GM23338 (cell line): ENCODE results near the gene FIBP. TPM values are rescaled to one million over a fixed set of nuclear protein-coding genes. Genes with fewer than 3 reads are reported as not detected.

ENCODE experiments used
- ATAC-seq: fragments of 200-7000 bp; cut with Tn5 transposase; 3 replicates; pipeline ENCODE4 v1.9.1; 2020
- DNase-seq: peaks from one replicate; pipeline ENCODE4 v3.0.0-alpha.2; 2015; ENCODE audit warnings: low spot score
- H2AFZ ChIP-seq: fragments of 200-600 bp; sonication (generic); 2 replicates; pipeline ENCODE4 v1.8.0; 2016; ENCODE audit warnings: antibody characterized with exemption, mild to moderate bottlenecking, moderate library complexity
- H3F3A ChIP-seq: fragments of 200-600 bp; sonication (generic); replicated peaks from 2 replicates; pipeline ENCODE4 v1.8.0; 2017; ENCODE audit warnings: antibody characterized with exemption, mixed run types, low read depth
- H3K27ac ChIP-seq: fragments of 200-600 bp; sonication (generic); 2 replicates; pipeline ENCODE4 v1.6.1; 2016; ENCODE audit warnings: low read depth
- H3K27me3 ChIP-seq: fragments of 200-600 bp; sonication (generic); 2 replicates; pipeline ENCODE4 v1.8.0; 2016; ENCODE audit warnings: mild to moderate bottlenecking, mixed run types, moderate library complexity; ENCODE audit not compliant: insufficient read depth
- H3K36me3 ChIP-seq: fragments of 200-600 bp; sonication (generic); 2 replicates; pipeline ENCODE4 v1.8.0; 2016; ENCODE audit warnings: mild to moderate bottlenecking; ENCODE audit not compliant: insufficient read depth
- H3K4me1 ChIP-seq: fragments of 200-600 bp; sonication (generic); 2 replicates; pipeline ENCODE4 v1.8.0; 2016; ENCODE audit warnings: mild to moderate bottlenecking, moderate library complexity; ENCODE audit not compliant: insufficient read depth
- H3K4me2 ChIP-seq: fragments of 200-600 bp; sonication (generic); 2 replicates; pipeline ENCODE4 v1.7.1; 2017; ENCODE audit warnings: mixed run types
- H3K4me3 ChIP-seq: fragments of 200-600 bp; sonication (generic); 2 replicates; pipeline ENCODE4 v1.6.1; 2016; ENCODE audit warnings: mixed run types
- H3K79me2 ChIP-seq: fragments of 200-600 bp; sonication (generic); replicated peaks from 2 replicates; pipeline ENCODE4 v1.8.0; 2017; ENCODE audit warnings: mild to moderate bottlenecking; ENCODE audit not compliant: insufficient read depth
- H3K9me2 ChIP-seq: fragments of 200-600 bp; sonication (generic); 2 replicates; pipeline ENCODE4 v1.8.0; 2017; ENCODE audit not compliant: insufficient read depth
- H4K20me1 ChIP-seq: fragments of 200-600 bp; sonication (generic); replicated peaks from 2 replicates; pipeline ENCODE4 v1.8.0; 2017; ENCODE audit warnings: mild to moderate bottlenecking; ENCODE audit not compliant: insufficient read depth
- H3K27ac Mint-ChIP-seq: 2 replicates; pipeline ENCODE4 v1.8.0; 2020; ENCODE audit warnings: inconsistent platforms, mild to moderate bottlenecking, moderate library complexity, mixed read lengths
- H3K27me3 Mint-ChIP-seq: 3 replicates; pipeline ENCODE4 v1.8.0; 2022; ENCODE audit warnings: low read depth, mild to moderate bottlenecking, moderate library complexity, mixed read lengths, inconsistent platforms; ENCODE audit not compliant: insufficient read depth, poor library complexity
- H3K36me3 Mint-ChIP-seq: 3 replicates; pipeline ENCODE4 v1.8.0; 2021; ENCODE audit warnings: low read depth, mild to moderate bottlenecking, inconsistent platforms, moderate library complexity, mixed read lengths
- H3K4me1 Mint-ChIP-seq: 3 replicates; pipeline ENCODE4 v1.8.0; 2020; ENCODE audit warnings: mild to moderate bottlenecking, inconsistent platforms, mixed read lengths
- H3K4me3 Mint-ChIP-seq: 3 replicates; pipeline ENCODE4 v1.8.0; 2021; ENCODE audit warnings: moderate library complexity, mild to moderate bottlenecking, inconsistent platforms, mixed read lengths
- H3K9me3 Mint-ChIP-seq: 3 replicates; pipeline ENCODE4 v1.8.0; 2020; ENCODE audit warnings: moderate library complexity, mild to moderate bottlenecking, inconsistent platforms, mixed read lengths
- ETS1 ChIP-seq: IDR thresholded peaks from 2 replicates; pipeline ENCODE4 v1.6.1; 2016; ENCODE audit warnings: antibody characterized with exemption
- EZH2 ChIP-seq: fragments of 200-600 bp; sonication (generic); IDR thresholded peaks from one replicate; pipeline ENCODE4 v1.8.0; 2017; ENCODE audit warnings: antibody characterized with exemption, mild to moderate bottlenecking, low read depth; ENCODE audit not compliant: unreplicated experiment
- EZH2phosphoT487 ChIP-seq: fragments of 200-600 bp; sonication (generic); IDR thresholded peaks from one replicate; pipeline ENCODE4 v1.8.1; 2018; ENCODE audit warnings: antibody characterized with exemption; ENCODE audit not compliant: unreplicated experiment
- JUNB ChIP-seq: IDR thresholded peaks from one replicate; pipeline ENCODE4 v1.6.1; 2016; ENCODE audit warnings: antibody characterized with exemption; ENCODE audit not compliant: unreplicated experiment
- POLR2AphosphoS5 ChIP-seq: IDR thresholded peaks from 2 replicates; pipeline ENCODE4 v1.6.1; 2016; ENCODE audit warnings: antibody characterized with exemption, low read depth
- REST ChIP-seq: IDR thresholded peaks from one replicate; pipeline ENCODE4 v1.6.1; 2018; ENCODE audit warnings: antibody characterized with exemption; ENCODE audit not compliant: unreplicated experiment
- ZNF114 ChIP-seq: fragments of 250-450 bp; sonication (Bioruptor Pico); IDR thresholded peaks from 2 replicates; pipeline ENCODE4 v1.5.0; 2020; ENCODE audit warnings: mild to moderate bottlenecking, moderate library complexity
- polyA plus RNA-seq: library from polyadenylated mRNA; unstranded; fragments of >200 nt; fragmentation: Nextera tagmentation; extraction: Ambion mirVana; gene quantifications from 2 replicates; pipeline ENCODE4 v1.2.1, GENCODE V29; 2016
- total RNA-seq: library from RNA; depleted of rRNA; stranded (reverse); fragments of >200 nt; shearing (Covaris generic); gene quantifications from 2 replicates; pipeline ENCODE4 v1.2.3, GENCODE V29; 2014
- TF ChIP-seq, protein P1 (sequence below), 2 experiments: fragments of 200-600 bp in 1 of 2; sonication (generic) in 1 of 2; conservative IDR thresholded peaks; 2 replicates each; pipeline versions ENCODE4 v1.5.1 to v1.6.1; 2016 to 2017; ENCODE audit warnings: antibody characterized with exemption in 2 of 2, low read depth in 2 of 2, mild to moderate bottlenecking in 2 of 2, moderate library complexity in 1 of 2

Gene FIBP
- total and polyA plus RNA-seq, 2 experiments from 2014 or later, result 79.0 to 102 TPM

- H3K27me3 Mint-ChIP-seq, result peaks cover 25% of the 10 kb centered on the region
- Histone ChIP-seq H3K36me3 (peaks cover 14% of the 10 kb centered on the region; the same call in 1 of the 2 replicates), H3K79me2 (0 out of 2 replicates have a peak, but pooled peaks cover 9% of the 10 kb centered on the region), H3K27ac (no peak overlapping the region), H3K4me2 (no peak overlapping the region), H3F3A (peaks cover 39% of the 10 kb centered on the region), H3K27me3 (peaks cover 15% of the 10 kb centered on the region), H2AFZ (no peak overlapping the region), H3K4me3 (no peak overlapping the region), H3K9me2 (no peaks in the 10 kb centered on the region), H4K20me1 (peaks cover 18% of the 10 kb centered on the region; the same call in 1 of the 2 replicates), H3K4me1 (peaks cover 20% of the 10 kb centered on the region)
- peaks cover 45% of the 10 kb centered on the region for H3K36me3 Mint-ChIP-seq
- ATAC-seq, result no peak
- no peak for DNase-seq
- no peak overlapping the region for H3K27ac Mint-ChIP-seq
- TF ChIP-seq, protein P1, sequence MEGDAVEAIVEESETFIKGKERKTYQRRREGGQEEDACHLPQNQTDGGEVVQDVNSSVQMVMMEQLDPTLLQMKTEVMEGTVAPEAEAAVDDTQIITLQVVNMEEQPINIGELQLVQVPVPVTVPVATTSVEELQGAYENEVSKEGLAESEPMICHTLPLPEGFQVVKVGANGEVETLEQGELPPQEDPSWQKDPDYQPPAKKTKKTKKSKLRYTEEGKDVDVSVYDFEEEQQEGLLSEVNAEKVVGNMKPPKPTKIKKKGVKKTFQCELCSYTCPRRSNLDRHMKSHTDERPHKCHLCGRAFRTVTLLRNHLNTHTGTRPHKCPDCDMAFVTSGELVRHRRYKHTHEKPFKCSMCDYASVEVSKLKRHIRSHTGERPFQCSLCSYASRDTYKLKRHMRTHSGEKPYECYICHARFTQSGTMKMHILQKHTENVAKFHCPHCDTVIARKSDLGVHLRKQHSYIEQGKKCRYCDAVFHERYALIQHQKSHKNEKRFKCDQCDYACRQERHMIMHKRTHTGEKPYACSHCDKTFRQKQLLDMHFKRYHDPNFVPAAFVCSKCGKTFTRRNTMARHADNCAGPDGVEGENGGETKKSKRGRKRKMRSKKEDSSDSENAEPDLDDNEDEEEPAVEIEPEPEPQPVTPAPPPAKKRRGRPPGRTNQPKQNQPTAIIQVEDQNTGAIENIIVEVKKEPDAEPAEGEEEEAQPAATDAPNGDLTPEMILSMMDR (conservative IDR thresholded peaks at IDR 0.05; ENCODE audit: low read depth in 2 of 2), result no peak
- TF ChIP-seq ZNF114 (CRISPR knock-in tag), result no peak
- no peak for TF ChIP-seq JUNB
- TF ChIP-seq ETS1, result no peak
- no peak for TF ChIP-seq EZH2phosphoT487
- no peak for TF ChIP-seq REST
- TF ChIP-seq EZH2, result no peak
- TF ChIP-seq POLR2AphosphoS5, result no peak
- H3K4me3 Mint-ChIP-seq, result peak overlapping the region; percentile 98; the same call in 2 of the 3 replicates
- peaks cover 2% of the 10 kb centered on the region; the same call in 1 of the 3 replicates for H3K9me3 Mint-ChIP-seq
- H3K4me1 Mint-ChIP-seq, result peaks cover 28% of the 10 kb centered on the region
These were observed 2.3 kb downstream of the FIBP start for GRCh38 chr11:65885808-65886536.
